Liver (tissue), 9 donors: ENCODE results near the gene NEB. TPM values are rescaled to one million over a fixed set of nuclear protein-coding genes. Genes with fewer than 3 reads are reported as not detected.

Experiments used
- DNase-seq: peaks from one replicate; pipeline ENCODE4 v3.0.0-alpha.2; 2017; ENCODE audit warnings: low spot score
- H3K27ac ChIP-seq, 2 donors: one replicate each; pipeline ENCODE4 v1.7.0; 2013; ENCODE audit warnings: inconsistent platforms in 2 of 2, low read length in 2 of 2, control low read depth in 1 of 2, low read depth in 1 of 2, mild to moderate bottlenecking in 1 of 2
- H3K27me3 ChIP-seq, 4 donors: one replicate each; pipeline versions ENCODE4 v1.6.1 to v1.7.0; 2013; ENCODE audit warnings: low read length in 3 of 4, inconsistent platforms in 1 of 4, mild to moderate bottlenecking in 1 of 4, moderate library complexity in 1 of 4; ENCODE audit not compliant: control insufficient read depth in 4 of 4, insufficient read depth in 4 of 4
- H3K36me3 ChIP-seq, 4 donors: one replicate each; pipeline versions ENCODE4 v1.6.1 to v1.7.0; 2013; ENCODE audit warnings: low read length in 3 of 4, mild to moderate bottlenecking in 3 of 4, low read depth in 1 of 4, moderate library complexity in 1 of 4; ENCODE audit not compliant: control insufficient read depth in 4 of 4, insufficient read depth in 3 of 4
- H3K4me1 ChIP-seq, 4 donors: one replicate each; pipeline versions ENCODE4 v1.6.1 to v1.7.0; 2013; ENCODE audit warnings: low read length in 3 of 4, mild to moderate bottlenecking in 3 of 4, moderate library complexity in 1 of 4; ENCODE audit not compliant: control insufficient read depth in 4 of 4, insufficient read depth in 4 of 4
- H3K4me3 ChIP-seq, 3 donors: one replicate each; pipeline versions ENCODE4 v1.6.1 to v1.7.0; 2013; ENCODE audit warnings: low read length in 3 of 3, control low read depth in 1 of 3, low read depth in 1 of 3, mild to moderate bottlenecking in 1 of 3
- H3K9ac ChIP-seq, 2 donors: one replicate each; pipeline ENCODE4 v1.7.0; 2013; ENCODE audit warnings: low read length in 2 of 2, mild to moderate bottlenecking in 2 of 2, moderate library complexity in 2 of 2, control low read depth in 1 of 2, low read depth in 1 of 2
- H3K9me3 ChIP-seq, 4 donors: one replicate each; pipeline versions ENCODE4 v1.6.1 to v1.7.0; 2013; ENCODE audit warnings: low read length in 3 of 4; ENCODE audit not compliant: control insufficient read depth in 4 of 4
- EGR1 ChIP-seq, 2 donors: IDR thresholded peaks; 2 replicates each; pipeline ENCODE4 v1.6.1; 2016 to 2018; ENCODE audit warnings: antibody characterized with exemption in 2 of 2, low read depth in 2 of 2
- FOXA1 ChIP-seq: IDR thresholded peaks from 2 replicates; pipeline ENCODE4 v1.6.1; 2016; ENCODE audit warnings: antibody characterized with exemption
- FOXA2 ChIP-seq: IDR thresholded peaks from 2 replicates; pipeline ENCODE4 v1.6.1; 2016; ENCODE audit warnings: antibody characterized with exemption
- GABPA ChIP-seq, 2 donors: IDR thresholded peaks in 1 of 2; conservative IDR thresholded peaks in 1 of 2; 2 replicates each; pipeline ENCODE4 v1.6.1; 2016; ENCODE audit warnings: antibody characterized with exemption in 2 of 2, mild to moderate bottlenecking in 1 of 2, moderate library complexity in 1 of 2
- HNF4A ChIP-seq, 2 donors: conservative IDR thresholded peaks; 2 replicates each; pipeline ENCODE4 v1.6.1; 2016; ENCODE audit warnings: antibody characterized with exemption in 2 of 2, mild to moderate bottlenecking in 2 of 2
- HNF4G ChIP-seq: IDR thresholded peaks from 2 replicates; pipeline ENCODE4 v1.6.1; 2016; ENCODE audit warnings: antibody characterized with exemption
- JUND ChIP-seq, 2 donors: IDR thresholded peaks; 2 replicates each; pipeline ENCODE4 v1.6.1; 2016; ENCODE audit warnings: antibody characterized with exemption in 2 of 2
- NR2F2 ChIP-seq: IDR thresholded peaks from 2 replicates; pipeline ENCODE4 v1.6.1; 2016; ENCODE audit warnings: antibody characterized with exemption
- RAD21 ChIP-seq, 2 donors: IDR thresholded peaks; 2 replicates each; pipeline ENCODE4 v1.6.1; 2016; ENCODE audit warnings: antibody characterized with exemption in 2 of 2, mild to moderate bottlenecking in 2 of 2
- RXRA ChIP-seq, 2 donors: IDR thresholded peaks; 2 replicates each; pipeline ENCODE4 v1.6.1; 2017 to 2018; ENCODE audit warnings: antibody characterized with exemption in 2 of 2, mild to moderate bottlenecking in 1 of 2
- SP1 ChIP-seq: IDR thresholded peaks from 2 replicates; pipeline ENCODE4 v1.6.1; 2018; ENCODE audit warnings: antibody characterized with exemption, mild to moderate bottlenecking
- TAF1 ChIP-seq: conservative IDR thresholded peaks from 2 replicates; pipeline ENCODE4 v1.6.1; 2016; ENCODE audit warnings: antibody characterized with exemption, mild to moderate bottlenecking
- YY1 ChIP-seq: IDR thresholded peaks from 2 replicates; pipeline ENCODE4 v1.6.1; 2016; ENCODE audit warnings: antibody characterized with exemption, mild to moderate bottlenecking
- WGBS: extraction: QIAGEN DNeasy Blood & Tissue Kit; methylation state at CpG from one replicate; pipeline ENCODE4 v1.1.7; 2013; 5-methylcytosine and 5-hydroxymethylcytosine counted together
- polyA plus RNA-seq, 2 donors: library from polyadenylated mRNA; stranded (reverse) in 1 of 2; unstranded in 1 of 2; fragments of 200-250 nt in 1 of 2; fragments of >200 nt in 1 of 2; fragmentation: Nextera tagmentation in 1 of 2; extraction: Ambion mirVana in 1 of 2; gene quantifications; one replicate each; pipeline versions ENCODE4 v1.2.1 to v1.2.3, GENCODE V29; 2013 to 2015
- total RNA-seq, 2 donors: library from RNA; depleted of rRNA; stranded (reverse); fragments of >200 nt; gene quantifications; one replicate each; pipeline ENCODE4 v1.2.3, GENCODE V29; 2014
- TF ChIP-seq, protein P1 (sequence below): IDR thresholded peaks from 2 replicates; pipeline ENCODE4 v1.6.1; 2016; ENCODE audit warnings: antibody characterized with exemption
- TF ChIP-seq, protein P2 (sequence below): IDR thresholded peaks from 2 replicates; pipeline ENCODE4 v1.6.1; 2016; ENCODE audit warnings: antibody characterized with exemption
- TF ChIP-seq, protein P3 (sequence below): IDR thresholded peaks from 2 replicates; pipeline ENCODE4 v1.6.1; 2016; ENCODE audit warnings: antibody characterized with exemption, mild to moderate bottlenecking
- TF ChIP-seq, protein P4 (sequence below): IDR thresholded peaks from 2 replicates; pipeline ENCODE4 v1.6.1; 2016; ENCODE audit warnings: antibody characterized with exemption
- TF ChIP-seq, protein P5 (sequence below): fragments of 150-350 bp; IDR thresholded peaks from 2 replicates; pipeline ENCODE4 v1.5.1; 2017; ENCODE audit warnings: improper control_type of control experiment, low read depth, low read length; ENCODE audit not compliant: missing input control
- donor health status: healthy.
- donor health status: healthy.
- donor health status: healthy.
- donor health status: healthy.
- donor health status: healthy.

Gene NEB, protein sequence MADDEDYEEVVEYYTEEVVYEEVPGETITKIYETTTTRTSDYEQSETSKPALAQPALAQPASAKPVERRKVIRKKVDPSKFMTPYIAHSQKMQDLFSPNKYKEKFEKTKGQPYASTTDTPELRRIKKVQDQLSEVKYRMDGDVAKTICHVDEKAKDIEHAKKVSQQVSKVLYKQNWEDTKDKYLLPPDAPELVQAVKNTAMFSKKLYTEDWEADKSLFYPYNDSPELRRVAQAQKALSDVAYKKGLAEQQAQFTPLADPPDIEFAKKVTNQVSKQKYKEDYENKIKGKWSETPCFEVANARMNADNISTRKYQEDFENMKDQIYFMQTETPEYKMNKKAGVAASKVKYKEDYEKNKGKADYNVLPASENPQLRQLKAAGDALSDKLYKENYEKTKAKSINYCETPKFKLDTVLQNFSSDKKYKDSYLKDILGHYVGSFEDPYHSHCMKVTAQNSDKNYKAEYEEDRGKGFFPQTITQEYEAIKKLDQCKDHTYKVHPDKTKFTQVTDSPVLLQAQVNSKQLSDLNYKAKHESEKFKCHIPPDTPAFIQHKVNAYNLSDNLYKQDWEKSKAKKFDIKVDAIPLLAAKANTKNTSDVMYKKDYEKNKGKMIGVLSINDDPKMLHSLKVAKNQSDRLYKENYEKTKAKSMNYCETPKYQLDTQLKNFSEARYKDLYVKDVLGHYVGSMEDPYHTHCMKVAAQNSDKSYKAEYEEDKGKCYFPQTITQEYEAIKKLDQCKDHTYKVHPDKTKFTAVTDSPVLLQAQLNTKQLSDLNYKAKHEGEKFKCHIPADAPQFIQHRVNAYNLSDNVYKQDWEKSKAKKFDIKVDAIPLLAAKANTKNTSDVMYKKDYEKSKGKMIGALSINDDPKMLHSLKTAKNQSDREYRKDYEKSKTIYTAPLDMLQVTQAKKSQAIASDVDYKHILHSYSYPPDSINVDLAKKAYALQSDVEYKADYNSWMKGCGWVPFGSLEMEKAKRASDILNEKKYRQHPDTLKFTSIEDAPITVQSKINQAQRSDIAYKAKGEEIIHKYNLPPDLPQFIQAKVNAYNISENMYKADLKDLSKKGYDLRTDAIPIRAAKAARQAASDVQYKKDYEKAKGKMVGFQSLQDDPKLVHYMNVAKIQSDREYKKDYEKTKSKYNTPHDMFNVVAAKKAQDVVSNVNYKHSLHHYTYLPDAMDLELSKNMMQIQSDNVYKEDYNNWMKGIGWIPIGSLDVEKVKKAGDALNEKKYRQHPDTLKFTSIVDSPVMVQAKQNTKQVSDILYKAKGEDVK (N-terminal part only)
- 1 to 10 TPM in 1 of 2 donors, under 1 TPM in 1; 0.28 to 6.4 TPM for total RNA-seq
- 1 to 10 TPM in 1 of 2 donors, under 1 TPM in 1; 0.37 to 5.1 TPM for polyA plus RNA-seq

DNA sequence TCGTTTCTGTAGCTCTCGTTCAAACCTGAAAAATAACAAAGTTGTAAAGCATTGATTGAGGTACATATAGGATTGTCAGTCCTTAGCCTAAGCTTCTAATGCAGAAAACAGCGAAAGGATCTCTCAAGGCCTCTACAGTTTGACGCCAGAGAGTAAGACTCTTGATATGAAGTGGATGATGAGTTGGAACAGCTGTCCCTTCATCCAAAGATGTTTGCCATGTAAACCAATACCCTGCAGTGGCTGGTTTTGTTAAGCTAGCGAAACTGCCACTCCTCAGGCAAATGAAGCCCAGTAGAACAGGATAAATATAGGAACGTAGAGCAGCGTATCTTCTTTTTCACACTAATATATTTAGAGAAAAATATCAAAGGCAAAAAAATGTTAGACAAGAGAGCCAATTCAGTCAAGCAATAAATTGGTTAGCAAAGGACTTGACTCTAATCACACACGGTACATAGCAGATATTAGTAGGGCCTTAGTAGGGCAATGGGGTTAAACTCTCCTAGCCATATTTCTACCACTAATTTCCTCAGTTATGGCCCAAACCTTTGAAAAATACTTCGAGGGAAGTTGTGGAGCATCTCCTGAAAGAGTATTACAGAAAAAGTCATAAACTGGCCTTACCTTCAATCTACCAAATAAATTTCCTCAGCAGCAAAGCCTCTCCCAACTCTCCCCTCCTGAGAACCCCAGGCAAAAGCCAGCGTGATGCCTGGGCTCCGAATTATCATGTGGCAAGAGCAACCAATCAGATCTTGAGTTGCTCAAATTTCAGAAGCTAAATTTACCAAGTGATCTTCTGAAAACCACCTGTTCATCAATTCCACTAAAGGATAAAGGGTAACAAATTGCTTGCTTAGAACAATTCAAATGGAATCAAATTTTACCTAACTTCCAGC lies at the start of gene NEB:
Gene NEB (minus strand): TSS at position 706 of the 902 bp plus-strand sequence. CDS start 1,320 bp downstream, outside the sequence.
- Histone ChIP-seq H3K4me1 (no peaks in the 10 kb centered on the region), H3K27me3 (no peaks in the 10 kb centered on the region), H3K27ac (no peak within 1 kb of the TSS), H3K9ac (no peak within 1 kb of the TSS), H3K9me3 (no peaks in the 10 kb centered on the region), H3K4me3 (no peak within 1 kb of the TSS), H3K36me3 (no peaks in the 10 kb centered on the region)
- 88% methylated on average over 11 of the region's 11 CpGs for WGBS
- no peak for DNase-seq
- TF ChIP-seq, protein P1, sequence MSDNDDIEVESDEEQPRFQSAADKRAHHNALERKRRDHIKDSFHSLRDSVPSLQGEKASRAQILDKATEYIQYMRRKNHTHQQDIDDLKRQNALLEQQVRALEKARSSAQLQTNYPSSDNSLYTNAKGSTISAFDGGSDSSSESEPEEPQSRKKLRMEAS, result no peak
- no peak for TF ChIP-seq FOXA2
- TF ChIP-seq HNF4G, result no peak
- TF ChIP-seq TAF1, result no peak
- no peak for TF ChIP-seq EGR1 (IDR thresholded peaks at IDR 0.05; ENCODE audit: low read depth in 2 of 2)
- TF ChIP-seq, protein P2, sequence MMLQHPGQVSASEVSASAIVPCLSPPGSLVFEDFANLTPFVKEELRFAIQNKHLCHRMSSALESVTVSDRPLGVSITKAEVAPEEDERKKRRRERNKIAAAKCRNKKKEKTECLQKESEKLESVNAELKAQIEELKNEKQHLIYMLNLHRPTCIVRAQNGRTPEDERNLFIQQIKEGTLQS, result no peak
- TF ChIP-seq, protein P3, sequence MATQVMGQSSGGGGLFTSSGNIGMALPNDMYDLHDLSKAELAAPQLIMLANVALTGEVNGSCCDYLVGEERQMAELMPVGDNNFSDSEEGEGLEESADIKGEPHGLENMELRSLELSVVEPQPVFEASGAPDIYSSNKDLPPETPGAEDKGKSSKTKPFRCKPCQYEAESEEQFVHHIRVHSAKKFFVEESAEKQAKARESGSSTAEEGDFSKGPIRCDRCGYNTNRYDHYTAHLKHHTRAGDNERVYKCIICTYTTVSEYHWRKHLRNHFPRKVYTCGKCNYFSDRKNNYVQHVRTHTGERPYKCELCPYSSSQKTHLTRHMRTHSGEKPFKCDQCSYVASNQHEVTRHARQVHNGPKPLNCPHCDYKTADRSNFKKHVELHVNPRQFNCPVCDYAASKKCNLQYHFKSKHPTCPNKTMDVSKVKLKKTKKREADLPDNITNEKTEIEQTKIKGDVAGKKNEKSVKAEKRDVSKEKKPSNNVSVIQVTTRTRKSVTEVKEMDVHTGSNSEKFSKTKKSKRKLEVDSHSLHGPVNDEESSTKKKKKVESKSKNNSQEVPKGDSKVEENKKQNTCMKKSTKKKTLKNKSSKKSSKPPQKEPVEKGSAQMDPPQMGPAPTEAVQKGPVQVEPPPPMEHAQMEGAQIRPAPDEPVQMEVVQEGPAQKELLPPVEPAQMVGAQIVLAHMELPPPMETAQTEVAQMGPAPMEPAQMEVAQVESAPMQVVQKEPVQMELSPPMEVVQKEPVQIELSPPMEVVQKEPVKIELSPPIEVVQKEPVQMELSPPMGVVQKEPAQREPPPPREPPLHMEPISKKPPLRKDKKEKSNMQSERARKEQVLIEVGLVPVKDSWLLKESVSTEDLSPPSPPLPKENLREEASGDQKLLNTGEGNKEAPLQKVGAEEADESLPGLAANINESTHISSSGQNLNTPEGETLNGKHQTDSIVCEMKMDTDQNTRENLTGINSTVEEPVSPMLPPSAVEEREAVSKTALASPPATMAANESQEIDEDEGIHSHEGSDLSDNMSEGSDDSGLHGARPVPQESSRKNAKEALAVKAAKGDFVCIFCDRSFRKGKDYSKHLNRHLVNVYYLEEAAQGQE, result no peak
- no peak for TF ChIP-seq JUND (IDR thresholded peaks at IDR 0.05)
- no peak for TF ChIP-seq GABPA (IDR thresholded peaks at IDR 0.05 in 1 of 2, conservative IDR thresholded peaks at IDR 0.05 in 1 of 2)
- TF ChIP-seq RXRA (IDR thresholded peaks at IDR 0.05), result no peak
- TF ChIP-seq NR2F2, result no peak
- TF ChIP-seq, protein P4, sequence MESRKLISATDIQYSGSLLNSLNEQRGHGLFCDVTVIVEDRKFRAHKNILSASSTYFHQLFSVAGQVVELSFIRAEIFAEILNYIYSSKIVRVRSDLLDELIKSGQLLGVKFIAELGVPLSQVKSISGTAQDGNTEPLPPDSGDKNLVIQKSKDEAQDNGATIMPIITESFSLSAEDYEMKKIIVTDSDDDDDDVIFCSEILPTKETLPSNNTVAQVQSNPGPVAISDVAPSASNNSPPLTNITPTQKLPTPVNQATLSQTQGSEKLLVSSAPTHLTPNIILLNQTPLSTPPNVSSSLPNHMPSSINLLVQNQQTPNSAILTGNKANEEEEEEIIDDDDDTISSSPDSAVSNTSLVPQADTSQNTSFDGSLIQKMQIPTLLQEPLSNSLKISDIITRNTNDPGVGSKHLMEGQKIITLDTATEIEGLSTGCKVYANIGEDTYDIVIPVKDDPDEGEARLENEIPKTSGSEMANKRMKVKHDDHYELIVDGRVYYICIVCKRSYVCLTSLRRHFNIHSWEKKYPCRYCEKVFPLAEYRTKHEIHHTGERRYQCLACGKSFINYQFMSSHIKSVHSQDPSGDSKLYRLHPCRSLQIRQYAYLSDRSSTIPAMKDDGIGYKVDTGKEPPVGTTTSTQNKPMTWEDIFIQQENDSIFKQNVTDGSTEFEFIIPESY, result no peak
- TF ChIP-seq SP1, result no peak
- TF ChIP-seq, protein P5, sequence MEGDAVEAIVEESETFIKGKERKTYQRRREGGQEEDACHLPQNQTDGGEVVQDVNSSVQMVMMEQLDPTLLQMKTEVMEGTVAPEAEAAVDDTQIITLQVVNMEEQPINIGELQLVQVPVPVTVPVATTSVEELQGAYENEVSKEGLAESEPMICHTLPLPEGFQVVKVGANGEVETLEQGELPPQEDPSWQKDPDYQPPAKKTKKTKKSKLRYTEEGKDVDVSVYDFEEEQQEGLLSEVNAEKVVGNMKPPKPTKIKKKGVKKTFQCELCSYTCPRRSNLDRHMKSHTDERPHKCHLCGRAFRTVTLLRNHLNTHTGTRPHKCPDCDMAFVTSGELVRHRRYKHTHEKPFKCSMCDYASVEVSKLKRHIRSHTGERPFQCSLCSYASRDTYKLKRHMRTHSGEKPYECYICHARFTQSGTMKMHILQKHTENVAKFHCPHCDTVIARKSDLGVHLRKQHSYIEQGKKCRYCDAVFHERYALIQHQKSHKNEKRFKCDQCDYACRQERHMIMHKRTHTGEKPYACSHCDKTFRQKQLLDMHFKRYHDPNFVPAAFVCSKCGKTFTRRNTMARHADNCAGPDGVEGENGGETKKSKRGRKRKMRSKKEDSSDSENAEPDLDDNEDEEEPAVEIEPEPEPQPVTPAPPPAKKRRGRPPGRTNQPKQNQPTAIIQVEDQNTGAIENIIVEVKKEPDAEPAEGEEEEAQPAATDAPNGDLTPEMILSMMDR, result no peak
- no peak for TF ChIP-seq RAD21 (IDR thresholded peaks at IDR 0.05)
- no peak for TF ChIP-seq FOXA1
- no peak for TF ChIP-seq HNF4A (conservative IDR thresholded peaks at IDR 0.05)
- TF ChIP-seq YY1, result no peak
